AG08395 (cell line): Measurements from ENCODE around the gene GAK.
"Not testable (repeated sequence)": the region's sequence is repeated elsewhere in the genome, so short reads cannot be mapped to it uniquely, and the experiment has no call there.

Source experiments
- DNase-seq: peaks from one replicate; pipeline ENCODE4 v3.0.0; 2012; ENCODE audit warnings: mixed read lengths, low spot score

Gene GAK

GRCh38 chr4:931960-932712 is at the start of gene GAK, which contains the start of gene TMEM175:
TSS of gene GAK (minus strand) at chr4:932316. CDS start at chr4:932187, 129 bp downstream.
TSS of gene TMEM175 (plus strand) at chr4:932460. CDS start at chr4:947740, 15,280 bp downstream.
- peak; percentile 100 for DNase-seq

DNA sequence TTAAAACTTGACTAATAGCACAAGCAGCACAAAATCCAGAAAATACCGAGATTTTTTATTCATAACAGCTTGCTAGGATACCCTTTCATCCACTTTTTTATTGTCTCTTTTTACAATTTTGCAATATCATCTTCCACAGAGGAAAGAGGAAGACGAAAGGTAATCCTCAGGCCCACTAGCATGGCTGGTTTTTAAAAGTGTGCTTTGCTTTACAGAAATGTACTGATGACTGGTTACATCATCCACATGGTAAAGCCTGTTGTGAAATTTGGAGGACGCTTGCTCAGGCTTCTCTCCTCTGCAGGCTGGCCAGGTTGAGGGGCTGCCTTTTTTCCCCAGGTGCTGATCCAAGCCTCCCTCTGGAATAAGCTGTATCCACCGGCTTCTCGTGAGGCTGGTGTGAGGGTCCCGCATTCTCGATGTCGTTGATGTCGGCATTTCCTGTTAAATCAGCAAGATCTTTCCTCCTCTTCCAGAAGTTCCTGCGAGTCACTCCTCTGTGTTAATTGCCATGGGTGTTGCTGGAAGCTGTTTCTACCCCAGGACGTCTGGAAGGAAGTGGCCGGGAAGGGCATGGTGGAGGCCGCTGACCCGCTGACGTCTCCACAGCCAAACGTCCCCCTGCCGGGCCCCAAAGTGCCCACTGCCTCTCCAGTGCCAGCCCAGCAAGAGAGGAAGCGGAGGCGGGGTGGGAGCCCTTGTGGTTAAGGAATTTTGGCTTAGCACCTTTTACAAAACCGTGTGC is 47.0 kb upstream of the GAK start:
- DNase-seq: no peak

GRCh38 chr4:976016-976415 is 43.9 kb upstream of the GAK start:
- not testable (repeated sequence) for DNase-seq

GRCh38 chr4:974668-975067 is 42.6 kb upstream of the GAK start:
- no peak for DNase-seq

GRCh38 chr4:973431-974397 is 41.6 kb upstream of the GAK start, which contains the start of gene DGKQ:
TSS of gene DGKQ (minus strand) at chr4:973569. CDS start at chr4:973482, 87 bp downstream.
- DNase-seq: peak; percentile 99

DNA sequence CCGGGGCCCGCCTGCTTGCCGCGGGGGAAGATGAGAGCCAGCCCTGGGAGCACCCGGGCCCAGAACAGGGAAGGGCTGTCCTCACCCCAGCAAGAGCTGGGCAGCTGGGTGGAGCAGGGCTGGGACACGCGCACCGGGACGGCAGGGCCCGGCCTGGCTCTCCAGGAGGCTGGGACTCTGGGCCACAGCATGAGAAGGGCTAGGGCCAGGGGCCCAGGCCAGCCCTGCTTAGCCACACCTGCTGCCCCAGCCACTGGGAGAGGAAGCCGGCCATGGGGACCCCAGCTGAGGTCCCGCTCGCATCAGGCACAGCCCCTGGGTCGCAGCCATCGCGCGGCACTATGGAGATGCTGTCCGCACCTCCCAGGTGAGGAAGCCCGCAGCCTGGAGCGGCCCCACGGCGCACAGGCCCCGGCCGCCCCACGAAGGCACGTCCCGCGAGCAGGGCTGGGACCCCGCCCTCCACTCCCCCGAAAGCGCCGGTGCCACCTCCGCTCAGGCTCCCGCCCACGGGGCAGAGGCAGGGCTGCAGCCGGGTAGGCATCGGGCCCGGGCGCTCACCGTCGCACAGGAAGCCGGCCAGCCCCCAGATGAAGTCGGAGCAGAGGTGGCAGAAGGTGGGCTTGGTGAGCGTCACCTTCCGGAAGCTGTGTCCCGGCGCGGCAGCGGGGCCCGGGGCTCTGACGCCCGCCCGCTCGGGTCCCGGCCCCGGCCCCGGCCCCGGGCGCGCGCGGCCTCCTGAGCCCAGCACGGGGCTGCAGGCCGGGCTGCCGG is 40.7 kb upstream of the GAK start:
- DNase-seq: peak; percentile 57

GRCh38 chr4:971666-972500 is 39.8 kb upstream of the GAK start:
- DNase-seq: no peak

- no peak for DNase-seq
These were observed 38.9 kb upstream of the GAK start for GRCh38 chr4:970854-971520.

DNA sequence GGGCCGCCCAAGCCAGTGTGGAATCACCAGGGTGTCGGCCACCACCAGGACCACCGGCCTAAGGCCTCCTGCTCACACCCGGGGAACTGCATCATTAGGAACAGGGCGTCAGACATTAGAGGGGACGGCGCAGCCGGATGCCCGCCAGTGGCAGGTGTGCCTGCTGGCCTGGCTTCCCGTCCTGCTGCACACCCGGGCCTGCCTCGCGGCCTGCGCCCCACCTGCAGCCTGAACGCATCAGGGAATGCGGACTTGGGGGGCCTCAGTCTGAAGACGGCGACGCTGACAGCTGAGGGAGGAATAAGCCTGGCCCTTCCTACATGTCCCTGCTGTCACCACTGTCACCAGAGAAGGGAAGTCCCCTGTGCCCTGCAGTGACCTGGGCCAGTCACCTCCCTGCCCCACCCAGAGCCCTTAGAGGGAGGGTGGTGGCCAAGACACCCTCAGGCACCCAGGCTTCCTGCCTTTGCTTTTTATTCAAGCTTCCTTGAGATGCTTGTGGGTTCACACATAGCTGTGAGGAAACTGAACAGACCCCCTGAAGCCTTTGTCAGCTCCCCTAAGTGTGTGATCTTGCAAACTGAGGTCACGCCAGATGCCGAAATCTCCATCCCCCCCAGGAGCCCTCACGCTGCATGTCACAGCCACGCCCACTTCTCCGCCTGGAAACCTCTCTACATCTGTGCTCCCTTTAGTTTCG is 38.1 kb upstream of the GAK start:
- DNase-seq: no peak

DNA sequence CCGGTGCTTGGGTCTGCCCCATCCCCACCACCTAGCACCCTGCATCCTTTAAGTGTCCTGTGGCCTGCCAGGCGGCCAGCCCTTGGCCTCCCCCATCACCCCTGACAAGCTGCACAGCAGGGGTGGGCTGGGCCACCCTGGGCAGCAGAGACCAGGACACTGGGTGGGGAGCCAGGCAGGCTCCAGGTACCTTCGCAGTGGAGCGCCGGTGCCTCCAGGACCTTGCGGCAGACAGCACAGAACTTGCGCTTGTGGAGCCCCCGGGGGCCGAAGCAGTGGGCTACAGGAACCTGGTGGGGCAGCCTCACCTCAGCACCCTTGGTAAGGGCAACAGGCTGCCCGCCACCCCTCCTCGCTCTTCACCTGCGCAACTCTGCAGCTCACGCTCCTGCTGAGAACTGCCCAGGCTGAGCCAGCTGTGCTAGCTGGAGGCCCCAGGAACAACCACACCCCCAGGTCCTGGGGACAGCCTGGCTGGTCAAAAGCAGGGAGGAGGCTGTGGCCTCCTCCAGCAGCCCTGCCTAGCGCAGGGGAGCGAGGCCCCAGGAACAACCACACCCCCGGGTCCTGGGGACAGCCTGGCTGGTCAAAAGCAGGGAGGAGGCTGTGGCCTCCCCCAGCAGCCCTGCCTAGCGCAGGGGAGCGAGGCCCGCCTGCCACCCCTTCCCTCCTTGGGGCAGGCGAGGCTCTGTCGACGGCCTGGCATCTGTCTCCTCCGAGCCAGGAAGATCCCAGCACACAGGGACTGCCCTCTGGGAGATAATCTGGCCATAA is 36.7 kb upstream of the GAK start:
- no peak for DNase-seq

DNA sequence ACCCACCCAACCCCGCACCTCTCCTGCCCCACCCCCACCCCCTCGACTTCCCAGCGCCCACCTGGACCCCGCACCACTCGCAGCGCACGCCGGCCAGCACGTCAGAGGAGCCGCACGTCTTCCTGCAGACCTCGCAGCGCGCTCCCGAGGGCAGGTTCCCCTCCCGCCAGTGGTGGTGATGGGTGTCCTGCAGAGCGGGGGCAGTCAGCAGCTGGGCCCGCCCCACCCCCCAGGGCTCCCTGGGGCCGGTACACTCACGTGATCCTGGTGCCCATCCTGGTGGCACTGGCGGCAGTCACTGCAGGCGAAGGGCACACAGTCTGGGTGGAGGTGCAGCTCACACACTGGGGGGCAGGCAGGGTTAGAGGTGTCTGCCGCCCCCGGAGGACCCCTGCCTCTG is 36.1 kb upstream of the GAK start:
- no peak for DNase-seq

- DNase-seq: no peak
These were observed 35.3 kb upstream of the GAK start for GRCh38 chr4:967113-968104.

GRCh38 chr4:966266-967112 is 34.4 kb upstream of the GAK start:
- no peak for DNase-seq

- no peak for DNase-seq
These were observed 33.6 kb upstream of the GAK start for GRCh38 chr4:965766-966134.

- no peak for DNase-seq
These were observed 33.1 kb upstream of the GAK start for GRCh38 chr4:965048-965765.
